Activated CD8-positive, alpha-beta memory T cell treated with anti-CD3 and anti-CD28 coated beads, Interleukin-2, amount 50 U/mL, for 24 hours (primary cell): ENCODE results near the gene BANK1.

Experiments
- DNase-seq: peaks from one replicate; pipeline ENCODE4 v3.0.0-alpha.2; 2020; ENCODE audit errors: extremely low read depth

Gene BANK1

GRCh38 chr4:101790521-101791181 is at the start of gene BANK1:
BANK1 (plus strand) TSS chr4:101790730; CDS start chr4:101790881, 151 bp downstream.
- no peak for DNase-seq

GRCh38 chr4:101753721-101754120 is 36.8 kb upstream of the BANK1 start:
- DNase-seq = no peak

- no peak for DNase-seq
These were observed 34.3 kb upstream of the BANK1 start for GRCh38 chr4:101756181-101756580.

- DNase-seq = no peak
These were observed 29.1 kb upstream of the BANK1 start for GRCh38 chr4:101761405-101761804.

- no peak for DNase-seq
These were observed 28.5 kb upstream of the BANK1 start for GRCh38 chr4:101762025-101762424.

GRCh38 chr4:101762534-101762933 is 28.0 kb upstream of the BANK1 start:
- DNase-seq = no peak

GRCh38 chr4:101763576-101763975 is 27.0 kb upstream of the BANK1 start:
- DNase-seq = no peak

- no peak for DNase-seq
These were observed 15.7 kb upstream of the BANK1 start for GRCh38 chr4:101774807-101775206.

- DNase-seq = no peak
These were observed 13.1 kb upstream of the BANK1 start for GRCh38 chr4:101777431-101777830.

- DNase-seq = no peak
These were observed 10.2 kb upstream of the BANK1 start for GRCh38 chr4:101780284-101780683.

GRCh38 chr4:101782546-101782945 is 8.0 kb upstream of the BANK1 start:
- DNase-seq = no peak

GRCh38 chr4:101784957-101785356 is 5.6 kb upstream of the BANK1 start:
- no peak for DNase-seq

- no peak for DNase-seq
These were observed 5.0 kb upstream of the BANK1 start for GRCh38 chr4:101785486-101785885.

- no peak for DNase-seq
These were observed 2.7 kb upstream of the BANK1 start for GRCh38 chr4:101787701-101788316.

GRCh38 chr4:101791182-101791558 is 640 bp downstream of the BANK1 start:
- no peak for DNase-seq

GRCh38 chr4:101792056-101792590 is 1.6 kb downstream of the BANK1 start:
- no peak for DNase-seq

- DNase-seq = no peak
These were observed 2.9 kb downstream of the BANK1 start for GRCh38 chr4:101793397-101793796.

GRCh38 chr4:101794806-101795205 is 4.3 kb downstream of the BANK1 start:
- no peak for DNase-seq

GRCh38 chr4:101795704-101796103 is 5.2 kb downstream of the BANK1 start:
- DNase-seq = no peak

- DNase-seq = no peak
These were observed 11.4 kb downstream of the BANK1 start for GRCh38 chr4:101801958-101802357.

- DNase-seq = no peak
These were observed 16.4 kb downstream of the BANK1 start for GRCh38 chr4:101806914-101807313.

GRCh38 chr4:101807351-101807750 is 16.8 kb downstream of the BANK1 start:
- no peak for DNase-seq

GRCh38 chr4:101813604-101814003 is 23.1 kb downstream of the BANK1 start:
- DNase-seq = no peak

- DNase-seq = no peak
These were observed 27.8 kb downstream of the BANK1 start for GRCh38 chr4:101818362-101818761.
